Stimulated activated CD4-positive, alpha-beta T cell treated with anti-CD3 and anti-CD28 coated beads, TNF-alpha, amount 100 ng/mL, for 1 hour (primary cell): ENCODE results near the gene LYPD6B.

ENCODE experiments used
- DNase-seq, 3 donors: peaks; one replicate each; pipeline ENCODE4 v3.0.0-alpha.2; 2020; ENCODE audit warnings: low read depth in 3 of 3, low spot score in 1 of 3

LYPD6B gene

GRCh38 chr2:149104221-149104620 is 65.7 kb downstream of the LYPD6B start:
- DNase-seq: no peak

- no peak for DNase-seq
Observed at GRCh38 chr2:149112068-149112467, 73.6 kb downstream of the LYPD6B start.

GRCh38 chr2:149112713-149113112 is 74.2 kb downstream of the LYPD6B start:
- DNase-seq: no peak

- DNase-seq: no peak
Observed at GRCh38 chr2:149115781-149116180, 77.3 kb downstream of the LYPD6B start.

GRCh38 chr2:149119368-149119767 is 80.9 kb downstream of the LYPD6B start:
- no peak for DNase-seq

GRCh38 chr2:149122516-149122915 is 84.0 kb downstream of the LYPD6B start:
- no peak for DNase-seq

GRCh38 chr2:149125031-149125725 is 86.7 kb downstream of the LYPD6B start:
- DNase-seq: no peak

GRCh38 chr2:149129433-149129832 is 90.9 kb downstream of the LYPD6B start:
- DNase-seq: no peak

GRCh38 chr2:149132339-149132738 is 93.8 kb downstream of the LYPD6B start:
- no peak for DNase-seq

GRCh38 chr2:149132901-149133300 is 94.4 kb downstream of the LYPD6B start:
- DNase-seq: no peak

GRCh38 chr2:149134335-149134923 is 95.9 kb downstream of the LYPD6B start:
- DNase-seq: no peak

- no peak for DNase-seq
Observed at GRCh38 chr2:149136111-149136510, 97.6 kb downstream of the LYPD6B start.

GRCh38 chr2:149141046-149141445 is 102.5 kb downstream of the LYPD6B start:
- DNase-seq: no peak

- no peak for DNase-seq
Observed at GRCh38 chr2:149143734-149144133, 105.2 kb downstream of the LYPD6B start.

- DNase-seq: no peak
Observed at GRCh38 chr2:149145314-149146295, 107.1 kb downstream of the LYPD6B start.

- no peak for DNase-seq
Observed at GRCh38 chr2:149146876-149147275, 108.4 kb downstream of the LYPD6B start.

GRCh38 chr2:149148194-149149006 is 109.9 kb downstream of the LYPD6B start:
- DNase-seq: no peak

- DNase-seq: no peak
Observed at GRCh38 chr2:149149007-149149297, 110.5 kb downstream of the LYPD6B start.

- no peak for DNase-seq
Observed at GRCh38 chr2:149152469-149152953, 114.0 kb downstream of the LYPD6B start.

- DNase-seq: no peak
Observed at GRCh38 chr2:149155196-149155969, 116.9 kb downstream of the LYPD6B start.
